GM21423 (cell line): ENCODE measurements around the gene ZNF526.

Experiments used
- ATAC-seq: cut with Tn5 transposase; IDR thresholded peaks from one replicate; pipeline ENCODE4 v1.9.1; 2021; ENCODE audit warnings: mild to moderate bottlenecking, moderate library complexity; ENCODE audit not compliant: unreplicated experiment

The ZNF526 gene

DNA sequence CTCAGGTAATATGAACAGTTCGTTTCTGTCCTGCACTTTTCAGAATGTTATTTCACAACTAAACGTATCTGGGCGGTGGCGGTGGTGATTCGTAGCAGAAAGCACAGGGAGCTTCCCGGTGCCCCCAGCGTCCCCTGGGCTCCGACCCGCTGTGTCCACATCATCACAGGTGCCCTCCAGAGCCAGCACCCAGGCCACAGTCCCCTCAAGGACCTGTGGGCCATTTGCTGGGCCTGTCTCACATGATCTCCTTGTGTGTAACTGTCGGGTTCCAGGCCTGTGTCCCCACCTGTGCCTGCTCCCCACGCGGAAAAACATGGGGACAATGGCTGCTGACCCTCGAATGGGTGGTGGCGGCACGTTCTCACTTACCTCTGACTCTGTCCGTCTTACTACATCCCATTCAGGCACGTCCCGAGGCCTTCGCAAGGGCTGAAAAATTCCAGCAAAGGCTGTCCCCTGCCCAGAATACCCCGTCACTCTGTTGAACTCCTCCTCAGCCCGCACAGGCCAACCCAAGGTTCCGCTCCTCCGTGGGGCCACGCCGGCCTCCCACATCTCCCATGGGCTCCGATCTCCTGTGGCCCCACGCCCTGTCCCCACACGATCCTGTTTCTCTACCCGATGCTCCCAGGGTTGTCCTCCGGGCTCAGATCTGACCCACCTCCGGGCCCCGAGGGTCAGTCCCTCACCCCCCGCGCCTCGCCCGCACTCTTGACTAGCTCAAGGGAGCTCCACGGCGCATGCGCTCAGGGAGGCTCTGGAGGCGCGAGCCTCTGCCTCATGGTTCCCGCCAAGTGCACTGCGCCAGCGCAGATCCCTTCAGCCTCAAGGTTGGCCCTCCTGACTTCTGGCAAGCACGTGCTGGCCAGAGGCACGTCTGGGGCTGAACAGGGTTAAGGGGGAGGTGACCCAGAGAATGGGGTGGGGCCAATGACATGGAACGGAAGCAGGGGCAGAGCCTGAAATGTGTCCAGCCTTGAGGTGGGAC is 23.8 kb upstream of the ZNF526 start:
- no peak for ATAC-seq

DNA sequence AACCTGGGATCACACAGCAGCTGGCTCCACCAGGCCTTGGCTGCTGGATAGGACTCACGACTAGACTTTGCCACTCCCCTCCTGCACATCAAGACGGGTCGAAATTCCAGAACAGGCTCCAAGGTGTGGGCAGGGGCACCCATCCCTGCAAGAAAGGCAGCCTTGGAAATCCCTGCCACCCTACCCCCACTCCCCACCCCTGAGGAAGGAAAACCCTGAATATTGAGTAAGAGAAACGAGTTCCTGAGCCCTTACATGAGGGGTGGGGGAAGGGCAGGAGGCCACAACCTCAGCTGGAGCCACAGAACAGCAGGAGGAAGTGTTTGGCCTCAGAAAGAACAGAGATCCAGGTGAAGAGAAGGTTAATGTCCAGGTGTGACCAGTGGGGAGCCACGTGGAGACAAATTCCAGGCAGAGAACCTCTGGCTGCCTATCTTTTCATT is 22.7 kb upstream of the ZNF526 start:
- no peak for ATAC-seq

DNA sequence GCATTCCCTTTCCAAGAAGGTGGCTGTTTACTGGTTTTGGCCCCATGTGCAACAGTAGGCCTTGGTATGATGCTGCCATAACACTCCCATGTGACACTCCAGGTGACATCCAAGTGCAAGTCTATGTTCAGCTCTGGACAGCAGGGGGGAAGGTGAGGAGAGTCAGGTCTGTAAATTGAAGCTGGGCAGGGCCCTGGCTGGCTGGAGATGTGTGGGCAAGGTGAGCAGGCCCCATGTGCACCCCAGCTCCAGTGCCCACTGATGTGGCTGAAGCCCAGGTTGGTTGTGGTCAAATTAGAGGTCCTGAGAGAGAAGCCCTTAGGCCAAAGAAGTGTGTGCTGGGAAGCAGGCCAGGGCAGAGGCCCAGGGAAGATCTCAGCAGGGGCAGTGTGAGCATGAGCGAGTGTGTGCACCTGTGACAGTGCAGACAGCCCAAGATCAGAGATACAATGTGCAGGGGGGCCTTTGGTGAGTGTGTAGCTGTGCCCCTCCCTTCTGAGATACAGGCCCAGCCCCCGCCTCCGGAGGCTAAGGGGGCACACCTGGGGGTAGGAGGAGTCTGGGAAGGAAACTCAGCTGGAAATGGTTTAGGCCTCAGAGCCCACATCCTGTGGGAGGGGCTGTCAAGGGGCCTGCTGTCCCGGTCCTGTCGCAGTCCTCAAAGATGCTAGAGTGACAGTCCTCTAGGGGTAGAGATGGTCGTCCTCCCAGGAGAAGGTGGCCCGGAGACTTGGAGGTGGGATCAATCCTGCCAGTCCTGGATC is 21.3 kb upstream of the ZNF526 start:
- peak; percentile 39 for ATAC-seq

DNA sequence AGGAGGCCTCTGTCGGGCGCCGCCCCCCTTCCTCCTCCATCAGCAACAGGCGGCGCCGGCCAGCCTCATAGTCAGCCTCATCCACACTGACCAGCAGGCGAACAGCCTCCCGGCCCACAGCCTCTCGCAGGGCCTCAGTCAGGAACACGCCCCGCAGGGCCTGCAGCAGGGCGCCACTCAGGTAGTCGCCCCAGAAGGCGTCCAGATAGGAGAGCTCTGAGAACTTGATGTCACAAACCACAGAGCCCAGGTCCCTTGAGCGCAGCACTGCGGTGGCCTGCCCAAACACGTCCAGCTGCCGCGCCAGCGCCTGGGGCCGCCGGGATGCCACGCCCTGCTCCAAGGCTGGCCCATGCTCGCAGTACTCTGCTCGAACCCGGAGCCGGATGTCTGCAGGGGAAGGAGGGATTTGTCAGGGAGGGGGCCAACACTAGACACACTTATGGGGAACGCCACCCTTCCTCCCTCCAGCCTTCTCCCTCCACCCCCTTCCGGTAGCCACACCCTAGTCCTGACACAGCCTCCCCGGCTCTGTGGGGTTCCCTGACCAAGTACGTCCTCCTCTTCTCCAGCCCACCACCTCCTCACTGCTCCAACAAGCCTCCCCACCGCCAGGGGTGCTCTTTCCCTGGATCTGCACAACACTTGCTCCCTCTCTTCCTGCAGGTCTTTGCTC is 20.5 kb upstream of the ZNF526 start:
- ATAC-seq = peak; percentile 41

DNA sequence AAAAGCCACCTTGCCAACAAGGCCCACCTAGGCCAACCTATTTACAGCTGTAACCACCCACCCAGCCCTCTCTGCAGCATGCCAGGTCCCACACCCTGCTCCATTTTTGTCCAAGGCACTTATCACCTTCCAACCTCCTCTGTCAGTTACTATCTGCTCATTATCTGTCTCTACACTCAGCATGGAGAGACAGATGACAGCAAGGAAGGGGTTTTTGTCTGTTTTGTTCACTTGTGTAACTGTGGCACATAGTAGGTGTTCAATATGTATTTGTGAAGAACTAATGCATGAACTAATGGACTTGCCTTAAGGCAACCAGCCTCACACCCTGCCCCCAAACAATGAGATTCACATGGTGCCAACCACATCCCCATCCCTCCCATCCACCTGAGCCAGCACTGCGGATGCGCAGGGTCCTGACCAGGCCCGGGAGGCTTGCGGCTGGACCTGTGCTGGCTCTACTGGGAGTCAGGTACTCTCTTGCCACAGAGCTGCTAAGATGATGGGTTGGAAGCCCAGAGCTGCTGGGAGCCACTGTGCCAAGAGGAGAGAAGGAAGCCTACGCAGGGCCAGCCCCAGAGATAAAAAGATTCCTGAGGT is 19.9 kb upstream of the ZNF526 start:
- ATAC-seq = no peak

DNA sequence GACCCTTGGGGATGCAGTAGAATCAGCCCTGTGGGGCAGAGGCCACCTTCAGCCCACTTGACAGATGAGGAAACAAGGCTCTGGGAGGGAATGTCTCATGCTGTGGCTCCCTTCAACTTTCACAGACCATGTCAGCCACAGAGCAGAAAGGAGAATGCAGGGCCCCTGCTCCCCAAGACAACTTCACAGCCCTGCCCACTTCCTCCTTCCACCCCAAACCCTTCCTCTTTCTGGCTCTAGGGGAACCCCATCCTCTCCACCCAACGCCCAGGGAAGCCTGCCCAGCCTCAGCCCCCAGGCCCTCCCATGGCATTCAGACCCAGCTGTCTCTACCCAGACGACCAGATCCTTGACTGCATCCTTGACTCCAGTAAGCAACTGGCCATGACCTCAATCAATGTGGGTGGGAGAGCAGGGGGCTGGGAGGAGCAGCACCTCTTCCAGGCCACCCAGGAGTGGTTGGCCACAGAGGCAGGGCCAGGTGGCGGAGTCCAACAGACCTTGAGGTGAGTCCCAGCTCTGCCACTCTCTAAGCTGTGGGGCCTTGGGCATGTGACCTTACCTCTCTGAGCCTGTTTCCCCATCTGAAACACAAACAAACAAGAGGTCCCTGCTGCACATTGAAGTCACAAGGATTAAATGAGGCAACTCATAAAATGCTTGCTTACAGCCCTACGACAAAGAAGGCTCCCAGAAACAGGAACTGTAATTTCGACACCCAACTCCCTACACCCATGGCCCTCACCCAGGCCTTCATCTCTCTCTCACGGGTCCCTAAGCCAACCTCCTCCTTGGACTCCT is 18.4 kb upstream of the ZNF526 start:
- peak; percentile 43 for ATAC-seq

DNA sequence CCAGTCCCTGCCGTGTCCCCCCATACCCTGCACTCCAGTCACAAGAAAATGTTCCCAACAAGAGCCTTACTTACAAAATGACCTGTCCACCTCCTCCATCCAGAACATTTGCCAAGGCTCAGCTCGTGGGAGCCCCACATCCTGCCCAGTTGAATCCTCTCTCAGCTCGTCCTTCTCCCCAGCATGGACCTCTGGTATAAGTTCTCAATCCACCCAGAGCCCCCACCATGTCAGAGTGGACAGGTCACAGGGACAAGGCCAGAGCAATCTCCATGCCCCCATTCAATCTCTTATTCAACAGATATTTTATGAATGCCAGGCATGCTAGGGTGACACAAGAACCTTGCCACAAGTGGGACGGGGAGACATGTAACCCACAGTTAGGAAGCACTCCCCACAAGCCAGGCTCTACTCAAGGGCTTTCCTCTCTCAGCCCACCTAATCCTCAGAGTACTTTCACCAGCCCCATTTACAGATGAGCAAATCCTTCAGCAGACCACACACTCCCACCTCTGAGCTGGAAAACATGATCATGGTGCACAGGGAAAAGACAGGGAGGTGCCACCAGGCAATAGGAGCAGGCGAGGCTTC is 17.7 kb upstream of the ZNF526 start:
- ATAC-seq = no peak

DNA sequence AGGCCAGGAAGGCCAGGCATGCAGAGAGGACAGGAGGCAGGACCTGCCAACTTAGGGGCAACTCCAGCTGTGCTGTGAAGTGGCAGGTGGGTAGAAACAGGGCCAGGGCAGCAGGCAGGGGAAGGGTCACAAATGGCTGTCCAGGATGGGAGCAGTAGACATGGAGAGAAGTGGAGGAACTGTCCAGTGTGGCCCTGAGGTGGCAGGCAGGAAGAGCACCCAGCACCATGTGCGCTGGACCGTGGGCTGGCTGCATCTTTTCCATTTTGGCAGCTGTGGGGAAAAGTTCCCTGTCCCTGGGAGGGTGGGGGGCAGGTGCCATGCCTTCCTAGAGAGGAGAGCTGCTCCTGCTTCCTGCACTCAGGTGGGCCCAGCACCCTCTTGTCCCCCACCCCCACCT is 16.4 kb upstream of the ZNF526 start:
- no peak for ATAC-seq

DNA sequence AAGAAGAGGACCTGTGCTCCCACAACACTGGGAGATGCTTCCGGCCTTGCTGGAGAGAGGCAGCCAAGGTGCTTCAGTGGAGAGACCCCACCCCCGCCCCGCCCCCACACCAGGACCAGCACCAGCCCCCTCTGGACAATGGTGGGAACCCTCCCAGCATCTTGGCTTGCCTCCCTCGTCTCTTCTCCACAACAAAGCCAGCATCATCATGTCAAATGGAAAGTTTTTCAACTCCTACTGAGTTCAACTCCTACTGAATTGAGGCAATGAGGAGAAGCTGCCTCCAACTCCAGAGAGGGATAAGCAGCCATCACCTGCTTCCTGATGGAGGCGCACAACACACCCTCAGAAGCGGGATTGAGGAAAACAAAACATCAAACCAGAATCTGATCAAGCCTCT is 15.4 kb upstream of the ZNF526 start:
- ATAC-seq = no peak

DNA sequence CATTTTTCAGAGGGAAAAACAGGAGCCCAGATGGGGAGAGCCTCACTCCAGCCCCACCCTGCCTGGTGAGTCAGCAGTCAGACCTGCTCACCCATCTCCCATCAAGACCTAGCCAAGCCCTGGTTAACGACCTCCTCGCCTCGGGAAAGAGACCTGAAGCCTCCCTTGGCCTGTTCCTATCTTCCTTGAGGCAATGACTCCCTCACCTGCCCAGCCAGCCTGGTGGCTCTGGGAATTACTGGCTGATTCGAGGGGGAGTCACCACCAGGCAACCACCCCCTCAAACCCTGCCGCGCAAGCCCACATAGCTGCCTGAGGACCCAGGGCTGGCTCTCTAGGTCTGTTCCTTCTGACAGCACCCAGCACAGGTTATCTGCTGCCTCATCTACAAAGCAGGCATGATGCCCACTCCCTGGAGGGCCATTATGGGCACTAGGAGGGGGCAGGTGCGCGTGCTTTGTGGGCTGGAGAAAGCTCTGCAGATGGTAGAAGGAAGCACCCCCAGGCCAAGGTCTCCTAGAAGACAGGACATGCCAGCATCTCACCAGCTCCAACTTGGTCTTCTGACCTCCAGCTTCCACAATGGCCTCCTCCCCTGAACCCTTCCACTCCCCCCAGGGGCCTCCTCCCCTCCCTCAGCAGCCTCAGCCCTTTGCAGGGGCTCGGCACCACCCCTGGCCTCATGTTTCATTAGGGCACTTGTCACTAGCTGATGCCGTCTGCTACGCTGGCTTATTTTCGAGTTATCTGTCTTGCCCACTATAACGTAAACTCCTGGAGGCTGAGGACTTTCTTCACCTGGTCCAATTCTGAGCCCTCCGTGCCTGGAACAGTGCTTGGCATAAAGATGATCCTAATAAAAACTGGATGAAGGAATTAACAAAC is 13.0 kb upstream of the ZNF526 start:
- ATAC-seq = no peak

DNA sequence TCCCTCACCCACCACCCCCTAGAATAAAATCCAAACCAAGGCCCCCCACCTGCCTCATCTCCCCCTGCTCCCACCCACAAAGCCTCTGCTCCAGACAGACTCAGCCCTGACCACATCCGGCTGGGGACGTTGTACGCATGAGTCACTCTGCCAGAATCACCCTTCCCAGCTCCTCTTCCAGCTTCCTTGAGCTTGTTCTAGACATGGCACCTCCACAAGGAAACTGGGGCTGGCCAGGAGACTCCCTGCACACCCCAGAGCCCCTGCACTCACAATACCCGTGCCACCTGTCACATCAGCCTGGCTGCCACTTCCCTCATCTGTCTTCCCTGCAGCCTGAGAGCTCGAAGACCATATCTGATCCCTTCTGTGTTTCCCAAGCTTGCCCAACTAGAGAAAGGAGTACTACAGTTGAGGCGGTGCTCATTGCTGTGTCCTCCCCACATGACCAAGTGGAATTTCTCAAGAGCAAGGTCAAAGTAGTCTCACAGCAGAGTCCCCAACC is 12.3 kb upstream of the ZNF526 start:
- ATAC-seq = no peak

DNA sequence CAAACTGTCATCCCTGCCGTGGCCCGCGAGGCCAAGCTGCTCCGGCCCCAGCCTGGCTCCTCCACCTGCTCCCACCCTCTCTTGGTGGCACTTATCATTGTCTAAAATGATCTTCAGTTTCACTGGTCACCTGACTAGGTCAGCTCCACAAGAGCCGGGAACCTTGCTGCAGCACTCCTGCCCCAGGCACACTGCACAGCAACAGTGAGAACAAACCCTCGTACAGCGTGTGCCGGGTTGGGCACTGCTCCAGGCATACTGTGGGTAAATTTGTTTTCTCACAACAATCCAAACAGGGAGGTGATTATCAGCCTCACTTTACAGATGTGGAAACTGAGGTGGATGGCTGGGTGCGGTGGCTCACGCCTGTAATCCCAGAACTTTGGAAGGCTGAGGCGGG is 11.5 kb upstream of the ZNF526 start:
- ATAC-seq = no peak

DNA sequence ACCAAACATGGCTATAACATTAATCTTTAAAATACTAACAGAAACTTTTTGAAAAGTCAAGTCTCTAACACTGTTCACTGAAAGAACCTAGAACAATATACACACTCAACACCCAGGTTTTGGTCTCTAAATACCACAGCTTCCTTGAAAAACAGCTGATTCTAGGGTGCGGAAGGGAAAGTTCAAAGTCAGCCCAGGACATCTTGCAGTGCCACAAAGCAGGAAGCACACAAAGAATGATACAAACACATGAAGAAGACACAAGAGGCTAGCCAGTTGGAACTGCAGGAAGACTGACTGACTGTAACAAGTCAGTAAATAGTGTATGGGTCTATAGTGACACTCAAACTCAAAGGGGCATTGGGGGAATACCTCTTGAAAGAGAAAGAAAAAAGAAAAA is 7.2 kb upstream of the ZNF526 start:
- no peak for ATAC-seq

DNA sequence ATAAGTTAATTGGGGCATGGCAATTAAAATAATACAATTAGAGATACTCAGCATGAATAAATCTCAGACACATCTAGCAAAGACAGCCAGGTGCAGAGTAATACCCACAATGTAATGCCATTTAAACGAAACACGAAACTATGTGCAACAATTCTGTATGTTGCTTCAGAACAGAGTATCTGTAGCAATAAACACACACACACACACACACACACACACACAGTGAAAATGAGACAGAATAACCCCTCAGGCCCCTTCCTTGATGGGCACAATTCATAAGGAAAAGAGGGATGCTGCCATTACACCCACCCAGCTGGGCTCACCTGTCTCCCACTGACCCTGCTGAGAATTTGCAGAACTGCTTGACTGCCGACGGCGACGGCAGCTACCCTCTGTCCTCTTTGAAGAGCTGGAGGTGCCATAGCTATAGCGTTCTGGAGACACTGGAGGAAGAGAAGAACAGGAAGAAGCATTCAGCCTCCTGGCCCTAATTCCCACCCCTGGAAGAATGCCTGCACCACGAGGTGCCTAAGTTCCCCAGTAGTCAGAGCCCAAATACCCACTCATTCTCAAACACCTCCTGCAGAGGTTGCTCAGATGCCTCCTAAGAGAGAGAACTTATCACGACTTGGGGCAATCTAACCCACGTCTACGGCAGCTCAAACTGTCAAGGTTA is 5.2 kb upstream of the ZNF526 start:
- ATAC-seq = no peak

DNA sequence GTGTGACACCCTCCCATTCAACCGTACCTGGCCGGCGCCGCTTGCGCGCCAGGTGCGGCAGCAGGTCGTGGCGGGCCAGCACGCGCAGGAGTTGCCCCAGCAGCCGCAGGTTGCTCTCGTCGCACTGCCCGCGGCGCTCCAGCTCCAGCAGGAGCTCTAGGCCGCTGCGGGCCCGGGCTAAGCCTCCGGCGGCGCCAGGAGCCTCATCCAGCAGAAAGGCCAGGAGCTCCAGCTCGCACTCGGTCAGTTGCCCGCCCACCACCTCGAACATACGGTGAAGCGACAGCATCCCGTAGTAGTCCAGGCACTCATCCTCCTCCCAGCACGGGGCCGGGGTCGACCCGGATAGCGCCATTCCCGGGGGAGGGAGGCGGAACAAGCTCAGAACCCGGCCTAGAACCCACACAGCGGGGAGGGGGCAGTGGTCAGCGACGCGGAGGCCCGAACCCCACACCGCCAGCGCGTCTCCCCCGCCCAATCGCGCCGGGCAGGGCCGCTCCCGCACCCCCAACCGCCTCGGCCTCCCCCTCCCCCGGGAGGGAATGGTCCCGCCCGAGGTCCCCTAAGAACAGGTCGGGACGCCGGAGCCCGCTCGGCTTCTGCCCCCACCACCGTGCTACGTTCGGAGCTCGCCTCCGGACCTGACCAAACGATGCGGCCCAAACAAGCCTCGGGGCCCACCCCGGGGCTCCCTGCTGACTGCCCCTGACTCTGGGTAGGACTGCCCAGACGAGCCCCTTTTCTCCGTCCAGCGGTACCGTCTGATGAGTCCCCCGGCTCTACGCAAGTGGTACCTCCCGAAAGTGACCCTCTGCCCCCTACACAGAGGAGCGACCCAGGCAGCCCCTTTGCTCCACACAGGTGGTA is 3.2 kb upstream of the ZNF526 start:
- ATAC-seq = peak; percentile 4

DNA sequence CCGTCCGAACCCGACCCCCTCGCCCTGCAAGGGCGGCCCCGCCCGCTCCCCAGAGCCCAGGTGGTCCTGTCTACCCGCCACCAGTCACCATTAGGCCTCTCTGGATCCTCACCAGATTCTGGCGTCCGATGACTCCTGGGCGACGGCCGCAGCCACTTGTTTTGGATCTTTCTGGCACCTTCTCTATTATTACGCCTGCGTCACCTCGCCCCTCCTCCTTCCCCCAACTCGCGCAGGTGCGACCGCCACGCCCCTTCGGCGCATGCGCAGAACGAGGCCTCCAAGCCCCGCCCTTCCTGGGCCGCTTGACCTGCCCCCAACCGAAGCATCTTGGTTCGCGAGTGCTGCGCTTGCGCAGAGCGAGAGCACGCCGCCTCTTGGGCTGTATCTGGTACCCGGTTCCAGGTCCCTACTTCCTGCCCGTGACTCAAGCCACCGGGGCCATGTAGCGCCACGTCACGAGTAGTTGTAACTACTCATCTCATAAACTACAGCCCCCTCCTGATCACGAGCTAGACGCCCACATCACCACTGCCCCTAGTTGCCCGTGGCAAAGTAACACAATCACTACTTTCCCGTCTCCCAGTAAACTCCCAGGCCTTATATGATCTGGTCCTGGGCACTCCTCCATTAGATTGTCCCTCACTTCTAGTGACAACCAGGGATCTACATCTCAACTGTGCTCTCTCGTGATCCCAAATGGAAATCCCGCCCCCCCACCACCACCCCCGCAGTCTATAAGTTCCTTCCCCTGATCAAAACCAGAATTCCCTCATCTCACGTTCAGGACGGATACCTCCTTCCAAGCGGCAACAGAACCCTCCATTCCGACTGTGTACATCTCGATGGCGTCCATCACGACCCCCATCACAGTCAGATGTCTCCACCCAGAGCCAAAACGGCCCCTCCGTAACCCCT is 2.3 kb upstream of the ZNF526 start, which contains the start of gene DEDD2:
Gene DEDD2, minus strand, starts transcription at position 158 of the 918 bp plus-strand sequence. CDS start 670 bp downstream, outside the sequence.
- ATAC-seq = peak; percentile 66
